Epithelial cell of proximal tubule (primary cell): Measurements from ENCODE around the gene SORCS3. TPM values are rescaled to one million over a fixed set of nuclear protein-coding genes. Genes with fewer than 3 reads are reported as not detected.

Source experiments
- DNase-seq: peaks from one replicate; pipeline ENCODE4 v3.0.0-alpha.2; 2011; ENCODE audit warnings: low read depth
- H3K4me3 ChIP-seq: 2 replicates; pipeline ENCODE4 v1.5.1; 2011; ENCODE audit warnings: low read depth, mild to moderate bottlenecking, low read length
- total RNA-seq: library from RNA; depleted of rRNA; stranded (reverse); fragments of >200 nt; gene quantifications from 2 replicates; pipeline ENCODE4 v1.2.3, GENCODE V29; 2015
- TF ChIP-seq, protein P1 (sequence below): conservative IDR thresholded peaks from 2 replicates; pipeline ENCODE4 v1.5.1; 2012; ENCODE audit warnings: low read depth, mild to moderate bottlenecking, low read length

Gene SORCS3
- total RNA-seq, 1 donor from 2014 or later = 0.06 TPM

GRCh38 chr10:104678658-104679057, 37.6 kb downstream of the SORCS3 start:
- no peak for DNase-seq
- TF ChIP-seq, protein P1, sequence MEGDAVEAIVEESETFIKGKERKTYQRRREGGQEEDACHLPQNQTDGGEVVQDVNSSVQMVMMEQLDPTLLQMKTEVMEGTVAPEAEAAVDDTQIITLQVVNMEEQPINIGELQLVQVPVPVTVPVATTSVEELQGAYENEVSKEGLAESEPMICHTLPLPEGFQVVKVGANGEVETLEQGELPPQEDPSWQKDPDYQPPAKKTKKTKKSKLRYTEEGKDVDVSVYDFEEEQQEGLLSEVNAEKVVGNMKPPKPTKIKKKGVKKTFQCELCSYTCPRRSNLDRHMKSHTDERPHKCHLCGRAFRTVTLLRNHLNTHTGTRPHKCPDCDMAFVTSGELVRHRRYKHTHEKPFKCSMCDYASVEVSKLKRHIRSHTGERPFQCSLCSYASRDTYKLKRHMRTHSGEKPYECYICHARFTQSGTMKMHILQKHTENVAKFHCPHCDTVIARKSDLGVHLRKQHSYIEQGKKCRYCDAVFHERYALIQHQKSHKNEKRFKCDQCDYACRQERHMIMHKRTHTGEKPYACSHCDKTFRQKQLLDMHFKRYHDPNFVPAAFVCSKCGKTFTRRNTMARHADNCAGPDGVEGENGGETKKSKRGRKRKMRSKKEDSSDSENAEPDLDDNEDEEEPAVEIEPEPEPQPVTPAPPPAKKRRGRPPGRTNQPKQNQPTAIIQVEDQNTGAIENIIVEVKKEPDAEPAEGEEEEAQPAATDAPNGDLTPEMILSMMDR = no peak
- no peak overlapping the region for H3K4me3 ChIP-seq

DNA sequence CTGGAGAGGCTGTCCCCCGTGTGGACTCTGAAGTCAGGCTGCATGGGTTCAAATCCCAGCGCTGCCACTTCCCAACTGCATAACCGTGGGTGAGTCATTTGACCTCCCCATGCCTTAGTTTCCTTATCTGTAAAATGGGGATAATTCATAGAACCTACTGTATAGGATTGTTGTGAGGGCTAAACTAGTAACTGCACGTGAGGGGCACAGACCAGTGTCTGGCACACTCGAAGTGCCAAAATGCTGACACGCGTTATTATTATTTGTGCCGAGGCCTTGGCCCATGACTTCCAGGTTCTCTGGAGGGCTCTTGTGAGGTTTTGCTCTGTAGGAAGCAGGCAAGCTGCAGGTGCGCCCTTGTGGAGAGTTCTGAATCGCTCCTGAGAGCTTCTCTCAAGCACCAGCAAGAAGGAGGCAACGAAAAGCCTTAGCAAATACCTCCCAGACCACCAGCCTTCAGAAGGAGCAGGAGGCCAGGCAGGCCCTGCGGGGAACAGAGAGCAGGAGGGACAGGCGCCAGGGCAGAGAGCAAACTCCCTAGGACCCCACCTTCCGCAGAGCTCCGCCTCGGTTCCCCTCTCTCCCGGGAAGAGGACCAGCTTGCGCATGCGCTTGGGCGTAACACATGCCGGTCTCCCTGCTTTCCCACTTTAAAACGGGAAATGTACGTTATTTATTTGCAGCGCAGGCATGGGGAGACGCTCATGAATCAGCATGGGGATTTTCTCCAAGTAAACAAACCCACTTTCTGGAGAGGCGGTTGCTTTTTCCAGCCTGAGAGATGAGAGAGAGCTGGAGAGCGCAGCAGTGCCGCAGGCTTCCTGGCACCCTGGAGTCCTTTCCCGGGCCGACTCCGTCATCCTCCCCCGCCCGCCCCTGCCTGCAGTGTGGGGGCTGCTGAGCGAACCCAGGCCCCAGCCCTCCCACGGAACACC, 39.6 kb downstream of the SORCS3 start:
- peak overlapping the region; percentile 63 for H3K4me3 ChIP-seq
- TF ChIP-seq, protein P1 = peak; percentile 4
- peak; percentile 27 for DNase-seq

DNA sequence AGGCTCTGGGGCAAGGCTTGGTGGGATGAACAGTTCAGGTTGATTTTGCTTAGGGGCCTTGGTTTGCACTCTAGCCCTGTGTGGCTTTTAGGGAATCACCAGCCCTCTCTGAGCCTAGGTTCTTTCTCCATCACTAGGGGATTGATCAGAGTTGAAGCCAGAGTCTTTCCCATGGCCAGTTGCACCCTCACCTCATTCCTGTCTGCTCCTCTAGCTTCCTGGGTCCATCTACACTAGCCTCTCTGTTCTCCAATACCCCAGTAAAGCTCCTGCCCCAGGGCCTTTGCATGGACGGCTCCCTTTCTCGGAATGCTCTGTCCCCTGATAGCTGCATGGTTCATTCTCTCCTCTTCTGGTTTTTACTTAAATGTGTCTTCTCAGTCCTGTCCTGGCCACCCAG, 40.4 kb downstream of the SORCS3 start:
- DNase-seq = no peak
- TF ChIP-seq, protein P1 = no peak
- H3K4me3 ChIP-seq = peak overlapping the region; percentile 63

- TF ChIP-seq, protein P1 = no peak
- no peak overlapping the region for H3K4me3 ChIP-seq
- no peak for DNase-seq
These were observed 42.5 kb downstream of the SORCS3 start for GRCh38 chr10:104683567-104683966.

GRCh38 chr10:104686829-104687228, 45.7 kb downstream of the SORCS3 start:
- no peak for DNase-seq
- TF ChIP-seq, protein P1 = no peak
- H3K4me3 ChIP-seq = no peak overlapping the region

DNA sequence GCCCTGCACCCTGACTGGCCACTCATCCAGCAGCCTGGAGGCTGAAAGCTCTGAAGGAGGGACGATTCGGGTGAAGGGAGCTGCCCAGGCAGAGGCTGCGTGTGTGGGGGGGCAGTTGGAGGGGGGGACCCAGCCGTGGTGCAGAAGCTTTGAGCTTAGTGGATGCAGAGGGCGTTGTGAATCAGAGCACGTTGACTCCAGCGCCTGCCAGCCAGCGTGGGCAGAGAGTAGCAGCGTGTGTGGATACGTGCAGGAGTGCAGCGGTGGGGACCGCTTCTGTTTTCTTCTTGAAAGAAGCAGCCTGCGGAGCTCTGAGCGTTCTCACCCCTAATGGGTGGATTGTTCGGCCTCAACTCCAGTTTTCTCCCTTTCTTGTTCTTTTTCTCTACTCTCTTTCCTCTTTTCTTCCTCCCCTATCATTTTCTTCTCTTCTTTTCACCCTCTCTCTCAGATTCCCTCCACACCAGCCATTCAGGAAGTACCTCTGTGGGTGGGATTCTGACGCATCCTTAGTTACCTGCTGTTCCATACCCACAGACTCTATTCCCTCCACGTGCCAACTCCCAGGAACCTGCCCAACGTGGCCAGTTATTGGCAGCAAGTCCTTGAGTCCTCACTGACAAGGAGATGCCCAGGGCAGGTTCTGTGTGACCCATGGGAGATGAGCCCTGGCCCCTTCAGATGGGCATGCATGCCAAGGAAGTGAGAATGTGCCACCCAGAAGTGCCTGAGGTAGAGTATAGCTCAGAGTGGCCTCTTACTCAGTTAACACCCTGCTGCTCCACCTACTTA, 47.4 kb downstream of the SORCS3 start:
- TF ChIP-seq, protein P1 = no peak
- H3K4me3 ChIP-seq = no peak overlapping the region
- DNase-seq = no peak
